K562 (cell line): ENCODE data around the gene TRIM25. TPM values are rescaled to one million over a fixed set of nuclear protein-coding genes. Genes with fewer than 3 reads are reported as not detected.

Source experiments
- ATAC-seq: fragments of 200-7000 bp; cut with Tn5 transposase; 3 replicates; pipeline ENCODE4 v1.9.1; 2020; ENCODE audit warnings: moderate library complexity
- BruUV-seq: library from RNA; stranded (reverse); fragments of 400-500 nt; replicated peaks from 2 replicates; lab custom pipeline; 2021; lab: Mats Ljungman, UMichigan
- CTCF ChIA-PET: fragments of 300-600 bp; formaldehyde crosslinking; extraction: SDS; loops from one replicate; lab custom pipeline; 2021; ENCODE audit warnings: low intra/inter-chr PET ratio; lab: Yijun Ruan, JAX
- POLR2A ChIA-PET: fragments of 300-600, 350-650 bp; sonication (Branson Sonifier 250); formaldehyde crosslinking; extraction: SDS; loops from one replicate; lab custom pipeline; 2021; ENCODE audit warnings: antibody characterized with exemption, inconsistent platforms; lab: Yijun Ruan, JAX
- DNase-seq, 4 experiments: peaks; one replicate each; pipeline versions ENCODE4 v3.0.0 to v3.0.0-alpha.2; 2011 to 2018; ENCODE audit warnings: low spot score in 3 of 4, mixed read lengths in 3 of 4; ENCODE audit errors: extremely low read depth in 1 of 4
- FAIRE-seq: peaks from 2 replicates; lab custom pipeline; 2011; peaks lifted over from hg19 to GRCh38; lab: Jason Lieb, UNC
- H2AFZ ChIP-seq: 2 replicates; pipeline ENCODE4 v1.6.0; 2011; ENCODE audit warnings: low read depth, low read length, control low read depth, inconsistent platforms
- H3K27ac ChIP-seq: fragments of 200-600 bp; 3 replicates; pipeline ENCODE4 v1.8.0; 2011; ENCODE audit warnings: low read depth, mild to moderate bottlenecking, control low read depth, inconsistent platforms, low read length, moderate library complexity, mixed read lengths; ENCODE audit errors: extremely low read depth
- H3K27me3 ChIP-seq, 2 experiments: fragments of 300-600 bp in 1 of 2; 2 replicates in 1 of 2; 3 replicates in 1 of 2; pipeline versions ENCODE4 v1.6.0 to v1.8.0; 2011; ENCODE audit warnings: inconsistent platforms in 2 of 2, low read length in 2 of 2, mild to moderate bottlenecking in 1 of 2, mixed read lengths in 1 of 2, moderate library complexity in 1 of 2; ENCODE audit not compliant: control insufficient read depth in 2 of 2, insufficient read depth in 2 of 2
- H3K36me3 ChIP-seq: fragments of 300-600 bp; 3 replicates; pipeline ENCODE4 v1.8.0; 2011; ENCODE audit warnings: mild to moderate bottlenecking, low read length, inconsistent platforms; ENCODE audit not compliant: control insufficient read depth, insufficient read depth
- H3K4me1 ChIP-seq, 2 experiments: fragments of 200-600 bp in 1 of 2; replicated peaks in 1 of 2; 2 replicates in 1 of 2; 3 replicates in 1 of 2; pipeline versions ENCODE4 v1.5.1 to v1.8.0; 2011; ENCODE audit warnings: inconsistent platforms in 2 of 2, low read length in 2 of 2, mild to moderate bottlenecking in 1 of 2, mixed read lengths in 1 of 2, moderate library complexity in 1 of 2; ENCODE audit not compliant: control insufficient read depth in 2 of 2, insufficient read depth in 2 of 2
- H3K4me2 ChIP-seq: 2 replicates; pipeline ENCODE4 v1.6.1; 2011; ENCODE audit warnings: low read length, control low read depth, inconsistent platforms, mixed read lengths; ENCODE audit not compliant: insufficient read depth
- H3K4me3 ChIP-seq: fragments of 200-600 bp; sonication (generic), shearing (Covaris generic); 2 replicates; pipeline ENCODE4 v1.5.1; 2016; ENCODE audit warnings: control low read depth, inconsistent platforms
- H3K79me2 ChIP-seq: fragments of 200-600 bp; 3 replicates; pipeline ENCODE4 v1.8.0; 2011; ENCODE audit warnings: low read length, inconsistent platforms; ENCODE audit not compliant: control insufficient read depth, insufficient read depth
- H3K9ac ChIP-seq, 2 experiments: 2 replicates each; pipeline versions ENCODE4 v1.6.0 to v1.6.1; 2011; ENCODE audit warnings: low read depth in 2 of 2, low read length in 2 of 2, control low read depth in 1 of 2, inconsistent platforms in 1 of 2, mild to moderate bottlenecking in 1 of 2, mixed read lengths in 1 of 2; ENCODE audit not compliant: insufficient read depth in 1 of 2
- H3K9me1 ChIP-seq: one replicate; pipeline ENCODE4 v1.6.0; 2011; ENCODE audit warnings: inconsistent platforms, mild to moderate bottlenecking, low read length, moderate library complexity; ENCODE audit not compliant: control insufficient read depth, insufficient read depth
- H3K9me3 ChIP-seq: replicated peaks from 2 replicates; pipeline ENCODE4 v1.5.1; 2011; ENCODE audit warnings: low read depth, low read length, inconsistent platforms; ENCODE audit not compliant: control insufficient read depth, insufficient read depth
- H4K20me1 ChIP-seq: replicated peaks from 2 replicates; pipeline ENCODE4 v1.6.1; 2011; ENCODE audit warnings: low read length, inconsistent platforms, mixed read lengths; ENCODE audit not compliant: control insufficient read depth, insufficient read depth
- CCAR2 ChIP-seq: fragments of 200-400 bp; formaldehyde crosslinking; IDR thresholded peaks from 2 replicates; pipeline ENCODE4 v1.6.1; 2017; ENCODE audit warnings: mild to moderate bottlenecking, low read depth, low read length
- CEBPG ChIP-seq, 3 experiments: fragments of 200-800 bp in 1 of 3; sonication (Bioruptor generic) in 1 of 3; sonication (generic) in 1 of 3; formaldehyde crosslinking in 1 of 3; IDR thresholded peaks in 2 of 3; conservative IDR thresholded peaks in 1 of 3; 2 replicates each; pipeline versions ENCODE4 v1.6.1 to v1.8.0; 2016 to 2022; ENCODE audit warnings: missing compliant biosample characterization in 2 of 3, missing genetic modification characterization in 2 of 3, mild to moderate bottlenecking in 1 of 3, missing genetic modification reagents in 1 of 3
- CTCF ChIP-seq, 3 experiments: IDR thresholded peaks in 2 of 3; conservative IDR thresholded peaks in 1 of 3; 2 replicates each; pipeline ENCODE4 v1.5.1; 2011 to 2012; ENCODE audit warnings: low read length in 3 of 3, mild to moderate bottlenecking in 3 of 3, control low read depth in 2 of 3, improper control_type of control experiment in 1 of 3, inconsistent platforms in 1 of 3, low read depth in 1 of 3, mixed read lengths in 1 of 3, moderate library complexity in 1 of 3; ENCODE audit not compliant: insufficient read depth in 2 of 3
- MEF2A ChIP-seq: IDR thresholded peaks from 2 replicates; pipeline ENCODE4 v1.6.1; 2011; ENCODE audit warnings: low read depth, mild to moderate bottlenecking, low read length, moderate library complexity; ENCODE audit not compliant: control insufficient read depth
- MLLT1 ChIP-seq, 2 experiments: fragments of 450-650 bp; IDR thresholded peaks; 2 replicates each; pipeline ENCODE4 v1.6.1; 2016
- MYNN ChIP-seq, 2 experiments: sonication (generic); formaldehyde crosslinking in 1 of 2; IDR thresholded peaks; 2 replicates each; pipeline versions ENCODE4 v1.5.0 to v1.6.1; 2016 to 2020; ENCODE audit warnings: antibody characterized with exemption in 1 of 2, missing genetic modification reagents in 1 of 2
- THRB ChIP-seq: fragments of 450-650 bp; formaldehyde crosslinking; conservative IDR thresholded peaks from 2 replicates; pipeline ENCODE4 v1.4.0; 2022; ENCODE audit warnings: mild to moderate bottlenecking, missing genetic modification characterization
- TSC22D4 ChIP-seq: fragments of 450-650 bp; IDR thresholded peaks from 2 replicates; pipeline ENCODE4 v1.6.1; 2016; ENCODE audit warnings: missing genetic modification characterization, missing biosample characterization, control low read depth
- ZKSCAN8 ChIP-seq: fragments of 200-800 bp; sonication (Bioruptor generic); IDR thresholded peaks from 2 replicates; pipeline ENCODE4 v1.6.1; 2016; ENCODE audit warnings: missing genetic modification characterization, missing compliant biosample characterization
- WGBS: fragments of 100-300 bp; shearing (Covaris generic); methylation state at CpG from one replicate; pipeline ENCODE4 v1.1.6; 2016; ENCODE audit warnings: low coverage, mixed read lengths; ENCODE audit not compliant: insufficient coverage; ENCODE audit errors: missing lambda C conversion rate; 5-methylcytosine and 5-hydroxymethylcytosine counted together
- in situ Hi-C: fragments of 300-500 bp; cut with MboI; formaldehyde crosslinking; loops from 4 replicates; pipeline ENCODE4 v1.15.0; 2018; ENCODE audit warnings: inconsistent platforms, mixed read lengths
- intact Hi-C: fragments of 100-400 bp; cut with micrococcal nuclease; formaldehyde crosslinking; loops from 2 replicates; pipeline ENCODE4 v1.14.2; 2022
- polyA plus RNA-seq, 8 experiments: library from polyadenylated mRNA; depleted of rRNA in 4 of 8; stranded (reverse) in 5 of 8; unstranded in 3 of 8; fragments of >200 nt; fragmentation: Nextera tagmentation in 2 of 8; fragmentation: Illumina TruSeq in 1 of 8; extraction: Ambion mirVana in 2 of 8; extraction: Trizol in 1 of 8; gene quantifications; 2 replicates each; pipeline versions ENCODE4 v1.2.1 to v1.2.3, GENCODE V29; 2011 to 2014; ENCODE audit warnings: inconsistent platforms in 1 of 8, missing spikeins in 1 of 8
- total RNA-seq, 7 experiments: library from RNA; depleted of rRNA in 6 of 7; stranded (reverse); fragments of >200 nt in 6 of 7; fragmentation: Illumina TruSeq in 2 of 7; extraction: Trizol in 2 of 7; gene quantifications; 2 replicates each; pipeline versions ENCODE4 v1.2.1 to v1.2.3, GENCODE V29; 2011 to 2021; ENCODE audit warnings: low replicate concordance in 1 of 7

Gene TRIM25
- total and polyA plus RNA-seq, 9 of the 15 experiments (the other 6 are each of a cell fraction or from before 2014, with no cell fraction given): 5.9 to 49.5 (median 24.5) TPM

- Histone ChIP-seq H4K20me1 (no peaks in the 10 kb centered on the region), H3K36me3 (peaks cover 70% of the 10 kb centered on the region), H3K9ac (no peak overlapping the region), H3K4me3 (no peak overlapping the region), H3K79me2 (no peaks in the 10 kb centered on the region), H3K4me2 (no peak overlapping the region), H3K9me1 (no peaks in the 10 kb centered on the region), H3K27ac (no peak overlapping the region), H3K9me3 (no peaks in the 10 kb centered on the region), H2AFZ (no peak overlapping the region), H3K27me3 (no peaks in the 10 kb centered on the region), H3K4me1 (no peaks in the 10 kb centered on the region)
- DNase-seq: no peak
- no peak for ATAC-seq
- ChIA-PET POLR2A (no interaction called here), CTCF (no interaction called here)
- TF ChIP-seq CEBPG (CRISPR knock-in tag; IDR thresholded peaks at IDR 0.05): no peak
- peak; percentile 50 to 51; a peak in 3 of 4 replicates for TF ChIP-seq CEBPG (tag; conservative IDR thresholded peaks at IDR 0.05 in 1 of 2, IDR thresholded peaks at IDR 0.05 in 1 of 2)
- TF ChIP-seq MYNN (IDR thresholded peaks at IDR 0.05): no peak
- TF ChIP-seq MYNN (CRISPR knock-in tag; IDR thresholded peaks at IDR 0.05): no peak
- intact Hi-C loops: no loop called here
- 77% methylated on average over 3 of the region's 3 CpGs for WGBS
- no TSS peak for BruUV-seq
- in situ Hi-C loops: no loop called here
- FAIRE-seq: no peak
Observed at GRCh38 chr17:56861899-56862298, 52.0 kb downstream of the TRIM25 start.

- H3K9ac ChIP-seq: no peak overlapping the region
- no peaks in the 10 kb centered on the region for H4K20me1 ChIP-seq
- no peak overlapping the region for H3K4me2 ChIP-seq
- H2AFZ ChIP-seq: no peak overlapping the region
- 79% methylated on average over 3 of the region's 3 CpGs for WGBS
- no peak overlapping the region for H3K27ac ChIP-seq
- H3K36me3 ChIP-seq: peaks cover 67% of the 10 kb centered on the region
- intact Hi-C loops (no loop called here), in situ Hi-C loops (no loop called here)
- H3K79me2 ChIP-seq: no peaks in the 10 kb centered on the region
- H3K27me3 ChIP-seq: no peaks in the 10 kb centered on the region
- ChIA-PET CTCF (no interaction called here), POLR2A (interaction anchor here (0.7 to 4.8 kb wide), 3 partner anchors 15 to 40 kb away, joined by 3 to 24 read pairs (median 3); partner anchors contain the start of genes C17orf67 and DGKE)
- DNase-seq: no peak
- no peaks in the 10 kb centered on the region for H3K9me1 ChIP-seq
- H3K4me3 ChIP-seq: no peak overlapping the region
- no peak for TF ChIP-seq MEF2A
- no peak for TF ChIP-seq THRB (CRISPR knock-in tag)
- no peak for TF ChIP-seq CTCF (IDR thresholded peaks at IDR 0.05 in 2 of 3, conservative IDR thresholded peaks at IDR 0.05 in 1 of 3; ENCODE audit: insufficient read depth in 2 of 3, low read depth in 1 of 3, low read length in 3 of 3)
- TF ChIP-seq MLLT1 (IDR thresholded peaks at IDR 0.05): no peak
- TF ChIP-seq ZKSCAN8: no peak
- TF ChIP-seq TSC22D4 (tag): no peak
- no peak for TF ChIP-seq CCAR2
- BruUV-seq: no TSS peak
- no peak for FAIRE-seq
- ATAC-seq: no peak
- H3K9me3 ChIP-seq: no peaks in the 10 kb centered on the region
- no peaks in the 10 kb centered on the region for H3K4me1 ChIP-seq
Observed at GRCh38 chr17:56851008-56851407, 62.8 kb downstream of the TRIM25 start.
